HepG2 (cell line): ENCODE results near the gene NREP. TPM values are rescaled to one million over a fixed set of nuclear protein-coding genes. Genes with fewer than 3 reads are reported as not detected.

ENCODE experiments used
- ETS1 ChIP-seq: sonication (generic); formaldehyde crosslinking; IDR thresholded peaks from 2 replicates; pipeline ENCODE4 v1.4.0; 2020; ENCODE audit warnings: missing genetic modification reagents
- PRDM15 ChIP-seq: sonication (generic); formaldehyde crosslinking; IDR thresholded peaks from 2 replicates; pipeline ENCODE4 v1.4.0; 2020; ENCODE audit warnings: missing genetic modification reagents
- SOX6 ChIP-seq, 2 experiments: fragments of 450-650 bp in 1 of 2; sonication (generic) in 1 of 2; formaldehyde crosslinking in 1 of 2; IDR thresholded peaks; 2 replicates each; pipeline versions ENCODE4 v1.4.0 to v1.6.1; 2017 to 2020; ENCODE audit warnings: antibody characterized with exemption in 1 of 2, mild to moderate bottlenecking in 1 of 2, missing genetic modification reagents in 1 of 2
- ZBTB8A ChIP-seq: sonication (generic); formaldehyde crosslinking; IDR thresholded peaks from 2 replicates; pipeline ENCODE4 v1.4.0; 2020; ENCODE audit warnings: mild to moderate bottlenecking, low read depth, missing genetic modification reagents, borderline replicate concordance
- ZNF747 ChIP-seq: sonication (generic); formaldehyde crosslinking; IDR thresholded peaks from 2 replicates; pipeline ENCODE4 v1.8.1; 2023; ENCODE audit warnings: missing genetic modification reagents, mild to moderate bottlenecking, borderline replicate concordance
- ZXDC ChIP-seq: sonication (generic); formaldehyde crosslinking; IDR thresholded peaks from 2 replicates; pipeline ENCODE4 v1.5.0; 2020; ENCODE audit warnings: mild to moderate bottlenecking, missing genetic modification reagents
- polyA plus RNA-seq, 8 experiments: library from polyadenylated mRNA; depleted of rRNA in 3 of 8; stranded (reverse) in 7 of 8; unstranded in 1 of 8; fragments of >200 nt; fragmentation: Illumina TruSeq in 4 of 8; extraction: Trizol in 4 of 8; gene quantifications; 2 replicates each; pipeline versions ENCODE4 v1.2.1 to v1.2.3, GENCODE V29; 2011 to 2016; ENCODE audit warnings: low read depth in 4 of 8, missing spikeins in 1 of 8, mixed read lengths in 1 of 8; ENCODE audit not compliant: insufficient read depth in 1 of 8
- total RNA-seq, 5 experiments: library from RNA; depleted of rRNA; stranded (reverse); fragments of >200 nt; fragmentation: Illumina TruSeq; extraction: Trizol; gene quantifications; 2 replicates each; pipeline ENCODE4 v1.2.3, GENCODE V29; 2016; ENCODE audit warnings: low read depth in 1 of 5
- TF ChIP-seq, protein P1 (sequence below), 2 experiments: sonication (generic) in 1 of 2; formaldehyde crosslinking in 1 of 2; IDR thresholded peaks; 2 replicates each; pipeline versions ENCODE4 v1.4.0 to v1.6.1; 2016 to 2020; ENCODE audit warnings: borderline replicate concordance in 1 of 2, low read depth in 1 of 2, mild to moderate bottlenecking in 1 of 2, missing genetic modification reagents in 1 of 2
- TF ChIP-seq, protein P2 (sequence below), 2 experiments: sonication (generic) in 1 of 2; formaldehyde crosslinking in 1 of 2; IDR thresholded peaks; 2 replicates each; pipeline versions ENCODE4 v1.6.1 to v1.9.0; 2014 to 2022; ENCODE audit warnings: antibody characterized with exemption in 1 of 2, borderline replicate concordance in 1 of 2, inconsistent platforms in 1 of 2, low read depth in 1 of 2, missing genetic modification reagents in 1 of 2

The NREP gene
- total and polyA plus RNA-seq, 2 of the 13 experiments (the other 11 are each of a cell fraction or from before 2014, with no cell fraction given), result 40.5 to 102 TPM

DNA sequence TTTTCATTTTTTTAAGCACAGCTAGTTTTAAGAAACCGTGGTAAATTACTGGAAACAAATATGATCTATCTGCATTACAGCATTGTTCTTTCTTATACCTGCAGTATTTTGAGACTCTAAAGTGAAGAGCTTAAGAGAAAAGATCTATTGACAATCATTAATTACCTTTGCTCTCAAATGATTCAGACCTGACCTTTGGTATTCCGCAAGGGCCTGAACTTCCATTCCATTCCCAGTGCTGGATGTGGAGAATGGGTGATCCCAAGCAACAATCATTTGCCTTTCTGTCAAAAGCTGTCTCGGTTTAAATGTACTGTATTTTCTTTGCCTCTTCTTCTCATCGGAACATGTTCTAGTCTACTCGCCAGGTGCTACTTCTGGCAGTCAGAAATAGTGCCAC, 18.9 kb downstream of the NREP start (continued):
- TF ChIP-seq PRDM15 (CRISPR knock-in tag) (0 out of 2 replicates have a peak, but pooled peaks have one; percentile 41), ZBTB8A (no peak), ZXDC (CRISPR knock-in tag) (no peak), ZNF747 (CRISPR knock-in tag) (no peak), ETS1 (CRISPR knock-in tag) (no peak), SOX6 (IDR thresholded peaks at IDR 0.05) (no peak), SOX6 (CRISPR knock-in tag; IDR thresholded peaks at IDR 0.05) (0 out of 2 replicates have a peak, but pooled peaks have one; percentile 22)
- TF ChIP-seq, protein P1, sequence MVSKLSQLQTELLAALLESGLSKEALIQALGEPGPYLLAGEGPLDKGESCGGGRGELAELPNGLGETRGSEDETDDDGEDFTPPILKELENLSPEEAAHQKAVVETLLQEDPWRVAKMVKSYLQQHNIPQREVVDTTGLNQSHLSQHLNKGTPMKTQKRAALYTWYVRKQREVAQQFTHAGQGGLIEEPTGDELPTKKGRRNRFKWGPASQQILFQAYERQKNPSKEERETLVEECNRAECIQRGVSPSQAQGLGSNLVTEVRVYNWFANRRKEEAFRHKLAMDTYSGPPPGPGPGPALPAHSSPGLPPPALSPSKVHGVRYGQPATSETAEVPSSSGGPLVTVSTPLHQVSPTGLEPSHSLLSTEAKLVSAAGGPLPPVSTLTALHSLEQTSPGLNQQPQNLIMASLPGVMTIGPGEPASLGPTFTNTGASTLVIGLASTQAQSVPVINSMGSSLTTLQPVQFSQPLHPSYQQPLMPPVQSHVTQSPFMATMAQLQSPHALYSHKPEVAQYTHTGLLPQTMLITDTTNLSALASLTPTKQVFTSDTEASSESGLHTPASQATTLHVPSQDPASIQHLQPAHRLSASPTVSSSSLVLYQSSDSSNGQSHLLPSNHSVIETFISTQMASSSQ (IDR thresholded peaks at IDR 0.05; ENCODE audit: low read depth), result no peak
- TF ChIP-seq, protein P1 (CRISPR knock-in tag; IDR thresholded peaks at IDR 0.05; ENCODE audit: borderline replicate concordance), result no peak
- TF ChIP-seq, protein P2, sequence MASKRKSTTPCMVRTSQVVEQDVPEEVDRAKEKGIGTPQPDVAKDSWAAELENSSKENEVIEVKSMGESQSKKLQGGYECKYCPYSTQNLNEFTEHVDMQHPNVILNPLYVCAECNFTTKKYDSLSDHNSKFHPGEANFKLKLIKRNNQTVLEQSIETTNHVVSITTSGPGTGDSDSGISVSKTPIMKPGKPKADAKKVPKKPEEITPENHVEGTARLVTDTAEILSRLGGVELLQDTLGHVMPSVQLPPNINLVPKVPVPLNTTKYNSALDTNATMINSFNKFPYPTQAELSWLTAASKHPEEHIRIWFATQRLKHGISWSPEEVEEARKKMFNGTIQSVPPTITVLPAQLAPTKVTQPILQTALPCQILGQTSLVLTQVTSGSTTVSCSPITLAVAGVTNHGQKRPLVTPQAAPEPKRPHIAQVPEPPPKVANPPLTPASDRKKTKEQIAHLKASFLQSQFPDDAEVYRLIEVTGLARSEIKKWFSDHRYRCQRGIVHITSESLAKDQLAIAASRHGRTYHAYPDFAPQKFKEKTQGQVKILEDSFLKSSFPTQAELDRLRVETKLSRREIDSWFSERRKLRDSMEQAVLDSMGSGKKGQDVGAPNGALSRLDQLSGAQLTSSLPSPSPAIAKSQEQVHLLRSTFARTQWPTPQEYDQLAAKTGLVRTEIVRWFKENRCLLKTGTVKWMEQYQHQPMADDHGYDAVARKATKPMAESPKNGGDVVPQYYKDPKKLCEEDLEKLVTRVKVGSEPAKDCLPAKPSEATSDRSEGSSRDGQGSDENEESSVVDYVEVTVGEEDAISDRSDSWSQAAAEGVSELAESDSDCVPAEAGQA (IDR thresholded peaks at IDR 0.05; ENCODE audit: low read depth), result no peak
- TF ChIP-seq, protein P2 (CRISPR knock-in tag; IDR thresholded peaks at IDR 0.05; ENCODE audit: borderline replicate concordance), result no peak
